SK-N-MC (cell line): ENCODE measurements around the gene ANTXR1.

Experiments used
- EZH2 ChIP-seq: fragments of 200-600 bp; sonication (generic); IDR thresholded peaks from one replicate; pipeline ENCODE4 v1.6.1; 2017; ENCODE audit warnings: antibody characterized with exemption
- FOXP2 ChIP-seq: optimal IDR thresholded peaks from 2 replicates; pipeline ENCODE3; 2011; ENCODE audit warnings: mild to moderate bottlenecking, moderate library complexity; ENCODE audit not compliant: insufficient read depth; ENCODE audit errors: extremely low read length, control extremely low read depth
- POLR2AphosphoS5 ChIP-seq: IDR thresholded peaks from 2 replicates; pipeline ENCODE4 v1.6.1; 2012; ENCODE audit warnings: mild to moderate bottlenecking, low read depth, low read length, borderline replicate concordance

GRCh38 chr2:69196327-69197117, 183.5 kb downstream of the ANTXR1 start:
- TF ChIP-seq POLR2AphosphoS5 (no peak), EZH2 (no peak), FOXP2 (no peak)
